ENCODE results near the gene USP48.

The USP48 gene

GRCh38 chr1:21696931-21697330 is 86.0 kb downstream of the USP48 start:
- CTCF ChIA-PET: interaction anchor here (0.7 kb wide), 1 partner anchor 14 kb away, joined by 4 read pairs; no protein-coding TSS in a partner anchor
- Histone ChIP-seq H3K4me3 (ENCODE audit: low read depth, low read length) (no peak overlapping the region), H3K27ac (ENCODE audit: extremely low read depth, low read depth, low read length) (no peak overlapping the region), H3K4me1 (ENCODE audit: control insufficient read depth, insufficient read depth, low read length) (no peaks in the 10 kb centered on the region), H3K9me3 (ENCODE audit: control insufficient read depth, insufficient read depth, low read depth, low read length) (no peaks in the 10 kb centered on the region), H3K36me3 (ENCODE audit: control insufficient read depth in 2 of 2, insufficient read depth in 1 of 2, low read length in 2 of 2) (peaks cover 16 to 68% of the 10 kb centered on the region in 2 experiments)
- POLR2A ChIA-PET: no interaction called here
- TF ChIP-seq SP2 (tag by site-specific recombination; IDR thresholded peaks at IDR 0.05): no peak
- no peak for TF ChIP-seq ZNF114 (tag by site-specific recombination; IDR thresholded peaks at IDR 0.05)
- TF ChIP-seq, protein P1, sequence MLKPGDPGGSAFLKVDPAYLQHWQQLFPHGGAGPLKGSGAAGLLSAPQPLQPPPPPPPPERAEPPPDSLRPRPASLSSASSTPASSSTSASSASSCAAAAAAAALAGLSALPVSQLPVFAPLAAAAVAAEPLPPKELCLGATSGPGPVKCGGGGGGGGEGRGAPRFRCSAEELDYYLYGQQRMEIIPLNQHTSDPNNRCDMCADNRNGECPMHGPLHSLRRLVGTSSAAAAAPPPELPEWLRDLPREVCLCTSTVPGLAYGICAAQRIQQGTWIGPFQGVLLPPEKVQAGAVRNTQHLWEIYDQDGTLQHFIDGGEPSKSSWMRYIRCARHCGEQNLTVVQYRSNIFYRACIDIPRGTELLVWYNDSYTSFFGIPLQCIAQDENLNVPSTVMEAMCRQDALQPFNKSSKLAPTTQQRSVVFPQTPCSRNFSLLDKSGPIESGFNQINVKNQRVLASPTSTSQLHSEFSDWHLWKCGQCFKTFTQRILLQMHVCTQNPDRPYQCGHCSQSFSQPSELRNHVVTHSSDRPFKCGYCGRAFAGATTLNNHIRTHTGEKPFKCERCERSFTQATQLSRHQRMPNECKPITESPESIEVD (tag by site-specific recombination; IDR thresholded peaks at IDR 0.05): no peak
- TF ChIP-seq, protein P2, sequence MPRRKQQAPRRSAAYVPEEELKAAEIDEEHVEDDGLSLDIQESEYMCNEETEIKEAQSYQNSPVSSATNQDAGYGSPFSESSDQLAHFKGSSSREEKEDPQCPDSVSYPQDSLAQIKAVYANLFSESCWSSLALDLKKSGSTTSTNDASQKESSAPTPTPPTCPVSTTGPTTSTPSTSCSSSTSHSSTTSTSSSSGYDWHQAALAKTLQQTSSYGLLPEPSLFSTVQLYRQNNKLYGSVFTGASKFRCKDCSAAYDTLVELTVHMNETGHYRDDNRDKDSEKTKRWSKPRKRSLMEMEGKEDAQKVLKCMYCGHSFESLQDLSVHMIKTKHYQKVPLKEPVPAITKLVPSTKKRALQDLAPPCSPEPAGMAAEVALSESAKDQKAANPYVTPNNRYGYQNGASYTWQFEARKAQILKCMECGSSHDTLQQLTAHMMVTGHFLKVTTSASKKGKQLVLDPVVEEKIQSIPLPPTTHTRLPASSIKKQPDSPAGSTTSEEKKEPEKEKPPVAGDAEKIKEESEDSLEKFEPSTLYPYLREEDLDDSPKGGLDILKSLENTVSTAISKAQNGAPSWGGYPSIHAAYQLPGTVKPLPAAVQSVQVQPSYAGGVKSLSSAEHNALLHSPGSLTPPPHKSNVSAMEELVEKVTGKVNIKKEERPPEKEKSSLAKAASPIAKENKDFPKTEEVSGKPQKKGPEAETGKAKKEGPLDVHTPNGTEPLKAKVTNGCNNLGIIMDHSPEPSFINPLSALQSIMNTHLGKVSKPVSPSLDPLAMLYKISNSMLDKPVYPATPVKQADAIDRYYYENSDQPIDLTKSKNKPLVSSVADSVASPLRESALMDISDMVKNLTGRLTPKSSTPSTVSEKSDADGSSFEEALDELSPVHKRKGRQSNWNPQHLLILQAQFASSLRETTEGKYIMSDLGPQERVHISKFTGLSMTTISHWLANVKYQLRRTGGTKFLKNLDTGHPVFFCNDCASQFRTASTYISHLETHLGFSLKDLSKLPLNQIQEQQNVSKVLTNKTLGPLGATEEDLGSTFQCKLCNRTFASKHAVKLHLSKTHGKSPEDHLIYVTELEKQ (tag by site-specific recombination; IDR thresholded peaks at IDR 0.05; ENCODE audit: borderline replicate concordance): no peak
- TF ChIP-seq ZNF596 (tag by site-specific recombination; IDR thresholded peaks at IDR 0.05): no peak
- no peak for TF ChIP-seq AEBP2 (tag by site-specific recombination; IDR thresholded peaks at IDR 0.05; ENCODE audit: borderline replicate concordance)
- no peak for TF ChIP-seq KLF10 (tag by site-specific recombination; IDR thresholded peaks at IDR 0.05)
- no peak for TF ChIP-seq ZSCAN30 (tag by site-specific recombination; IDR thresholded peaks at IDR 0.05)
- TF ChIP-seq ZNF175 (tag by site-specific recombination; IDR thresholded peaks at IDR 0.05): no peak
- no peak for TF ChIP-seq ZNF701 (tag by site-specific recombination; IDR thresholded peaks at IDR 0.05)
- no peak for TF ChIP-seq ZNF621 (tag by site-specific recombination; IDR thresholded peaks at IDR 0.05)
- no peak for TF ChIP-seq KLF17 (tag by site-specific recombination; IDR thresholded peaks at IDR 0.05)
- no peak for TF ChIP-seq ZNF138 (tag by site-specific recombination; IDR thresholded peaks at IDR 0.05; ENCODE audit: borderline replicate concordance)

DNA sequence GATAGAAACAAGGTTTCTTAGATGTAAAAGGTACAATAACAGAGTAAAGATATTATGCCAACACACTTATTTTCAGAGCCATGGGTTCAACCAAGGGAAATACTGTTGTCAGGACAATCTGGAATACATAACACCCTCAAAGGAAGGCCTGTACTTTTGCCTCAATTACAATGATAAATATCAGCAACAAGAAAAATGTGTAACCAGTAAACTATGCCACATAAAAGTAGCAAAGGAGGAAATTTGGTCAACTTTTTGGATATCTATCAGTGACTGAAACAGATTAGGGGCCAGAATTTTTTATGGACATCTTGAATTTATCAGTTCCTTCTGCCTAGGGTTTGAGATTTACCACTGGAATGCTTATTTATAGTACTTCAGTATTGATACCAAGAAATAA is 89.2 kb downstream of the USP48 start:
- ChIA-PET CTCF (no interaction called here), POLR2A (interaction anchor here (0.7 kb wide), 1 partner anchor 13 kb away, joined by 3 read pairs; no protein-coding TSS in a partner anchor)
- TF ChIP-seq KLF16 (tag by site-specific recombination; IDR thresholded peaks at IDR 0.05): no peak
- TF ChIP-seq, protein P3, sequence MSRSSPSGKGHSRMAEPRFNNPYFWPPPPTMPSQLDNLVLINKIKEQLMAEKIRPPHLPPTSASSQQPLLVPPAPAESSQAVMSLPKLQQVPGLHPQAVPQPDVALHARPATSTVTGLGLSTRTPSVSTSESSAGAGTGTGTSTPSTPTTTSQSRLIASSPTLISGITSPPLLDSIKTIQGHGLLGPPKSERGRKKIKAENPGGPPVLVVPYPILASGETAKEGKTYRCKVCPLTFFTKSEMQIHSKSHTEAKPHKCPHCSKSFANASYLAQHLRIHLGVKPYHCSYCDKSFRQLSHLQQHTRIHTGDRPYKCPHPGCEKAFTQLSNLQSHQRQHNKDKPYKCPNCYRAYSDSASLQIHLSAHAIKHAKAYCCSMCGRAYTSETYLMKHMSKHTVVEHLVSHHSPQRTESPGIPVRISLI (tag by site-specific recombination; IDR thresholded peaks at IDR 0.05): no peak
- no peak for TF ChIP-seq ZNF354C (tag by site-specific recombination; IDR thresholded peaks at IDR 0.05; ENCODE audit: borderline replicate concordance, low read depth)
- TF ChIP-seq CTCF (tag by site-specific recombination; IDR thresholded peaks at IDR 0.05): no peak
- no peak for TF ChIP-seq ZNF548 (tag by site-specific recombination; IDR thresholded peaks at IDR 0.05)
- TF ChIP-seq ZNF670 (tag by site-specific recombination; IDR thresholded peaks at IDR 0.05; ENCODE audit: low read depth): no peak
- TF ChIP-seq ZNF792 (tag by site-specific recombination; IDR thresholded peaks at IDR 0.05): no peak
- no peak for TF ChIP-seq ZBTB8A (tag by site-specific recombination; IDR thresholded peaks at IDR 0.05)
- no peak for TF ChIP-seq ZNF16 (tag by site-specific recombination; IDR thresholded peaks at IDR 0.05; ENCODE audit: low read depth)
- no peak for TF ChIP-seq TCF7L2 (IDR thresholded peaks at IDR 0.05; ENCODE audit: borderline replicate concordance, low read depth, low read length)
- TF ChIP-seq ZNF266 (tag by site-specific recombination; IDR thresholded peaks at IDR 0.05; ENCODE audit: low read depth): no peak
- Histone ChIP-seq H3K4me3 (ENCODE audit: low read depth, low read length) (no peak overlapping the region), H3K27ac (ENCODE audit: extremely low read depth, low read depth, low read length) (no peak overlapping the region), H3K36me3 (ENCODE audit: control insufficient read depth in 2 of 2, insufficient read depth in 1 of 2, low read length in 2 of 2) (peaks cover 23 to 75% of the 10 kb centered on the region in 2 experiments), H3K9me3 (ENCODE audit: control insufficient read depth, insufficient read depth, low read depth, low read length) (no peaks in the 10 kb centered on the region), H3K4me1 (ENCODE audit: control insufficient read depth, insufficient read depth, low read length) (no peaks in the 10 kb centered on the region)
